Peyer's patch (tissue), 4 donors: Measurements from ENCODE around the gene SUN2. TPM values are rescaled to one million over a fixed set of nuclear protein-coding genes. Genes with fewer than 3 reads are reported as not detected.

Experiments used
- DNase-seq, 3 donors: peaks; one replicate each; pipeline ENCODE4 v3.0.0-alpha.2; 2017 to 2019
- H3K27ac ChIP-seq, 4 donors: fragments of 200-600 bp; sonication (generic); one replicate each; pipeline ENCODE4 v1.5.1; 2016 to 2019
- H3K27me3 ChIP-seq, 2 donors: fragments of 200-600 bp; sonication (generic); one replicate each; pipeline ENCODE4 v1.5.1; 2019
- H3K36me3 ChIP-seq, 3 donors: fragments of 200-600 bp; sonication (generic); one replicate each; pipeline ENCODE4 v1.5.1; 2016 to 2019
- H3K4me1 ChIP-seq, 4 donors: fragments of 200-600 bp; sonication (generic); one replicate each; pipeline ENCODE4 v1.5.1; 2016 to 2019
- H3K4me3 ChIP-seq, 4 donors: fragments of 200-600 bp; sonication (generic); 1 replicate in 3 of 4; 2 replicates in 1 of 4; pipeline ENCODE4 v1.5.1; 2016 to 2019; ENCODE audit warnings: mild to moderate bottlenecking in 1 of 4
- H3K9me3 ChIP-seq, 4 donors: fragments of 200-600 bp; sonication (generic); one replicate each; pipeline ENCODE4 v1.5.1; 2016 to 2019; ENCODE audit warnings: mild to moderate bottlenecking in 1 of 4
- POLR2A ChIP-seq, 2 donors: fragments of 450-650 bp; IDR thresholded peaks; one replicate each; pipeline ENCODE4 v1.5.1; 2017; ENCODE audit warnings: antibody characterized with exemption in 2 of 2, mild to moderate bottlenecking in 2 of 2, moderate library complexity in 2 of 2
- small RNA-seq, 2 donors: library from RNA; depleted of rRNA; stranded (forward); fragments of <200 nt; gene quantifications; one replicate each; pipeline ENCODE3, GENCODE V24; 2016
- total RNA-seq, 4 donors: library from RNA; depleted of rRNA; stranded (reverse); fragments of >200 nt; gene quantifications; one replicate each; pipeline ENCODE4 v1.1.0, GENCODE V29; 2016
- TF ChIP-seq, protein P1 (sequence below), 6 experiments: fragments of 450-650 bp in 4 of 6; fragments of 200-600 bp in 2 of 6; sonication (generic) in 1 of 6; IDR thresholded peaks; one replicate each; pipeline ENCODE4 v1.5.1; 2017 to 2019; ENCODE audit warnings: antibody characterized with exemption in 6 of 6, mild to moderate bottlenecking in 3 of 6, moderate library complexity in 1 of 6

SUN2 gene
- total RNA-seq, 4 donors from 2014 or later = 171 to 291 (median 248) TPM

DNA sequence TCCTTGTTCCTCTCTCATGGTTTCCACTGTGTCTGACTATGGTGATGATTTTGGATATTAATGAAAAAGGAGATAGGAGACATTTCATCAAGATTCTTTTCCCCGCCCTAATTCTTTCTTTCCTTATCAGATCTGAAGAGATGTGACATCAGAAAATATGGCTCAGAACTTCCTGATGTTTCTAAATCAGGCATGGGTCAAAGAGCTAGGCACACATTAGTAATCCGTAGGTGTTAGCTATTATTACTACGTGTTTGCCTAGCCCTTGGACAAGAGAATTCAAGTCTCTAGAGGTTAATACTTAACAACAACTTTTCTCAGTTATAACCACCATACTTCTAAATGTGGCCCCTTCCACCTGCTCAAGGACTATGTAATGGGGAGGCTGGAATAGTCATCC lies 60.9 kb downstream of the SUN2 start:
- H3K4me1 ChIP-seq = peaks cover 0 to 71% (median 6%) of the 10 kb centered on the region in 4 donors
- no peak for DNase-seq
- no peak overlapping the region for H3K4me3 ChIP-seq
- TF ChIP-seq POLR2A (IDR thresholded peaks at IDR 0.05) = peak; percentile 34 to 84
- TF ChIP-seq, protein P1, sequence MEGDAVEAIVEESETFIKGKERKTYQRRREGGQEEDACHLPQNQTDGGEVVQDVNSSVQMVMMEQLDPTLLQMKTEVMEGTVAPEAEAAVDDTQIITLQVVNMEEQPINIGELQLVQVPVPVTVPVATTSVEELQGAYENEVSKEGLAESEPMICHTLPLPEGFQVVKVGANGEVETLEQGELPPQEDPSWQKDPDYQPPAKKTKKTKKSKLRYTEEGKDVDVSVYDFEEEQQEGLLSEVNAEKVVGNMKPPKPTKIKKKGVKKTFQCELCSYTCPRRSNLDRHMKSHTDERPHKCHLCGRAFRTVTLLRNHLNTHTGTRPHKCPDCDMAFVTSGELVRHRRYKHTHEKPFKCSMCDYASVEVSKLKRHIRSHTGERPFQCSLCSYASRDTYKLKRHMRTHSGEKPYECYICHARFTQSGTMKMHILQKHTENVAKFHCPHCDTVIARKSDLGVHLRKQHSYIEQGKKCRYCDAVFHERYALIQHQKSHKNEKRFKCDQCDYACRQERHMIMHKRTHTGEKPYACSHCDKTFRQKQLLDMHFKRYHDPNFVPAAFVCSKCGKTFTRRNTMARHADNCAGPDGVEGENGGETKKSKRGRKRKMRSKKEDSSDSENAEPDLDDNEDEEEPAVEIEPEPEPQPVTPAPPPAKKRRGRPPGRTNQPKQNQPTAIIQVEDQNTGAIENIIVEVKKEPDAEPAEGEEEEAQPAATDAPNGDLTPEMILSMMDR (IDR thresholded peaks at IDR 0.05) = no peak
- no peaks in the 10 kb centered on the region for H3K9me3 ChIP-seq
- H3K36me3 ChIP-seq = peaks cover 0 to 9% (median 0%) of the 10 kb centered on the region in 3 donors
- H3K27me3 ChIP-seq = no peaks in the 10 kb centered on the region
- H3K27ac ChIP-seq = peak overlapping the region in 3 of 4 donors; percentile 75 to 100 (median 93)

DNA sequence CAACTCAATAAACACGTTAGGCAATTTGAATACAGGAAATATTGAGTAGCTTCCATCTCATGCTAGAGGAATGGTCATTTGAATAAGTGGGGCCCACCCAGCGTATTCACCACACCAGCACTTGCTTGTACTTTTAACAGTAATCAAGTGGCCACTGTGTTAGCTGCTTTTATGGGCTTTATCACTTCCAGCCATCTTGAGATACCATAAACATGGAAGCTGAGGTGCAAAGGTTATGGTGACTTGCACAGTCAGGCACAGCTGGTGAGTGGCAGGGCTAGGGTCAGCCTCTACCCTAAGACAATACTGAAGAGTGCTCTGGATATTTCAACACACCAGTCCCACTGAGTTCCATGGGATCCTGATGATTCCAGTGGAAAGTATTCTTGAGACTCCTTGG lies 61.7 kb downstream of the SUN2 start:
- DNase-seq = peak in 2 of 3 donors; percentile 70 to 83
- TF ChIP-seq, protein P1 (IDR thresholded peaks at IDR 0.05) = no peak
- TF ChIP-seq POLR2A (IDR thresholded peaks at IDR 0.05) = peak; percentile 51 to 93
- Histone ChIP-seq H3K4me1 (peaks cover 0 to 67% (median 4%) of the 10 kb centered on the region in 4 donors), H3K4me3 (peak overlapping the region in 2 of 4 donors; percentile 15 to 20), H3K36me3 (peaks cover 0 to 12% (median 0%) of the 10 kb centered on the region in 3 donors), H3K27ac (peak overlapping the region in 3 of 4 donors; percentile 75 to 100 (median 93)), H3K9me3 (no peaks in the 10 kb centered on the region), H3K27me3 (no peaks in the 10 kb centered on the region)

DNA sequence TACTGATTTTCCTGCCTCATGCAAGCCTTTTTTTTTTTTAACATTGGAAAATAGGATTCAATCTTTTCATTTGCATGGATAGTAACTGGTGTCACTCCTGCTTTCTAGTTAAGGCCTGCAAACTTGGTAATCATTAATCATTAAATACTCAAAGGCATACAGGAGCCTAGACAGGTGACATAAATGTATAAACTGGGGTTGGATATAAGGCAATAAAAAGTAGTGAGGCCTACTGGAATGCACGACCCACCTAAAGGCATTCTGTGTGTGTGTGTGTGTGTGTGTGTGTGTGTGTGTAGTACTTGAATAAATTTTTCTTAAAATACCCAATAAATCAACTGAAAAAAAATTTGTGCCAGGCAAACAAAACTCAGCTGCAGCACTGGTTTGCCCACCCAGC lies 66.1 kb downstream of the SUN2 start:
- no peak overlapping the region for H3K4me3 ChIP-seq
- H3K4me1 ChIP-seq = peaks cover 0 to 27% (median 0%) of the 10 kb centered on the region in 4 donors
- no peaks in the 10 kb centered on the region for H3K9me3 ChIP-seq
- peaks cover 0 to 55% (median 0%) of the 10 kb centered on the region in 3 donors for H3K36me3 ChIP-seq
- DNase-seq = no peak
- peak overlapping the region in 1 of 4 donors; percentile 58 for H3K27ac ChIP-seq
- H3K27me3 ChIP-seq = no peaks in the 10 kb centered on the region
- TF ChIP-seq, protein P1 (IDR thresholded peaks at IDR 0.05) = no peak
- no peak for TF ChIP-seq POLR2A (IDR thresholded peaks at IDR 0.05)

DNA sequence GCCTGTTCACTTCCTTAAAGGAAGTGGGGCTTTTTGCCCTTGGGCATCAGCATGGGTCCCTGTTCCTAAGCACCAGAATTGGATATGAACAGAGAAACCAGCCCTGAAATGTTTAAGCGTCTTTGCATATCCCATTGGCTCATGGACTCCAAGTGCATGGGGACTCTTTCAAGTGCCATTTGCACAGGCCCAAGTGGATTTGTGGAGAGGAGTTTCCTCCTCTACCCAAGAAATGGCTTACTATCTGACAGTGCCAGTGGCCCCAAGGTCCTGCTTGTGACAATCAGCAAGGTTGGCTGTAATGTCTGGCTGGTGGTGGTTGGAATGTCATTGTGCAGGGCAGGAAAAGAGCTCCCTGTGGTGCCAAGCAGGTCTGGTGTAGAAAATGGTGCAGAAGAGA lies 70.0 kb downstream of the SUN2 start:
- Histone ChIP-seq H3K27ac (no peak overlapping the region), H3K4me3 (no peak overlapping the region), H3K4me1 (peaks cover 3 to 15% (median 5%) of the 10 kb centered on the region in 4 donors), H3K36me3 (peaks cover 0 to 60% (median 0%) of the 10 kb centered on the region in 3 donors), H3K27me3 (no peaks in the 10 kb centered on the region), H3K9me3 (no peaks in the 10 kb centered on the region)
- TF ChIP-seq, protein P1 (IDR thresholded peaks at IDR 0.05) = no peak
- no peak for DNase-seq

DNA sequence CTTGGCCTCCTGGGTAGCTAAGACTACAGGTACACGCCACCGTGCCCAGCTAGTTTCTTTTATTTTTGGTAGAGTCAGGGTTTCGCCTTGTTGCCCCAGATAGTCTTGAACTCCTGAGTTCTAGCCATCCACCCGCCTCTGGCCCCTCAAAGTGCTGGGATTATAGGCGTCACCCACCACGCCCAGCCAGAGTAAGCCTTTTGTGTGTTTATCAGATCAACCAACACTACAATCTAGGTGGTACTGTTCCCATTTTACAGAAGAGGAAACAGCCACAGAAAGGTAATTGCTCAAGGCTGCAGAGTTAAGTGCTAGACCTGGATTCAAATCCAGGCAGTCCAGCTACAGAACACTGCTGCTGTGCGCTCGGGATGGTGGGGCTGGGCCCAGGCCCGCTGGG lies 70.9 kb downstream of the SUN2 start:
- Histone ChIP-seq H3K27me3 (no peaks in the 10 kb centered on the region), H3K9me3 (no peaks in the 10 kb centered on the region), H3K36me3 (peaks cover 0 to 60% (median 0%) of the 10 kb centered on the region in 3 donors), H3K27ac (no peak overlapping the region), H3K4me1 (peaks cover 3 to 13% (median 5%) of the 10 kb centered on the region in 4 donors), H3K4me3 (no peak overlapping the region)
- DNase-seq = no peak
- TF ChIP-seq POLR2A (IDR thresholded peaks at IDR 0.05) = no peak
- TF ChIP-seq, protein P1 (IDR thresholded peaks at IDR 0.05) = no peak

Small RNA genes within 50 kb of the gene (small RNA-seq; reads per million reads assigned to genes)
- 0 reads per million in 2 donors for gene AL021707.8

Other genes starting within 250 kb of the SUN2 start
- 100 to 1,000 TPM; 583 to 733 (median 616) TPM for gene DDX17, start 249.7 kb downstream of the SUN2 start, total RNA-seq
- gene DMC1, start 185.8 kb downstream of the SUN2 start, total RNA-seq = 1 to 10 TPM in 1 of 4 donors, not detected in 3; 4.2 TPM
- 10 to 100 TPM in 1 of 4 donors, 1 to 10 TPM in 1, not detected in 2; 2.6 to 18.2 TPM for gene FAM227A, start 99.6 kb downstream of the SUN2 start, total RNA-seq
- gene CBY1, start 99.4 kb downstream of the SUN2 start, total RNA-seq = 10 to 100 TPM in 2 of 4 donors, 1 to 10 TPM in 2; 6.6 to 19.5 (median 12.3) TPM
- 10 to 100 TPM; 19.6 to 35.5 (median 28.9) TPM for gene TOMM22, start 74.0 kb downstream of the SUN2 start, total RNA-seq
- 100 to 1,000 TPM in 3 of 4 donors, 10 to 100 TPM in 1; 77.6 to 156 (median 121) TPM for gene JOSD1, start 55.1 kb downstream of the SUN2 start, total RNA-seq
- gene GTPBP1, start 50.1 kb downstream of the SUN2 start, total RNA-seq = 100 to 1,000 TPM in 3 of 4 donors, 10 to 100 TPM in 1; 72.5 to 182 (median 131) TPM
- gene DNAL4, start 38.1 kb upstream of the SUN2 start, total RNA-seq = 10 to 100 TPM in 3 of 4 donors, not detected in 1; 15.2 to 21.6 (median 16.2) TPM
- 1 to 10 TPM in 2 of 4 donors, under 1 TPM in 2; 0.53 to 2.8 (median 1.1) TPM for gene NPTXR, start 88.0 kb upstream of the SUN2 start, total RNA-seq
- gene CBX6, start 116.2 kb upstream of the SUN2 start, total RNA-seq = 10 to 100 TPM in 2 of 4 donors, 1 to 10 TPM in 2; 7.0 to 35.5 (median 10.7) TPM
- gene APOBEC3A, start 201.6 kb upstream of the SUN2 start, total RNA-seq = 1 to 10 TPM in 1 of 4 donors, not detected in 3; 9.1 TPM
- gene APOBEC3B, start 226.3 kb upstream of the SUN2 start, total RNA-seq = 1 to 10 TPM in 3 of 4 donors, not detected in 1; 1.1 to 2.7 (median 1.9) TPM